Skeletal muscle tissue (tissue), 4 donors: ENCODE measurements around the gene TCERG1L. TPM values are rescaled to one million over a fixed set of nuclear protein-coding genes. Genes with fewer than 3 reads are reported as not detected.
"Not testable (repeated sequence)": the region's sequence is repeated elsewhere in the genome, so short reads cannot be mapped to it uniquely, and the experiment has no call there.

Experiments used
- H3K27ac ChIP-seq: one replicate; pipeline ENCODE4 v1.7.0; 2013; ENCODE audit warnings: mild to moderate bottlenecking, low read depth, low read length, inconsistent platforms
- H3K27me3 ChIP-seq, 3 donors: one replicate each; pipeline ENCODE4 v1.7.0; 2013; ENCODE audit warnings: low read length in 3 of 3; ENCODE audit not compliant: control insufficient read depth in 3 of 3, insufficient read depth in 3 of 3
- H3K36me3 ChIP-seq, 3 donors: one replicate each; pipeline ENCODE4 v1.7.0; 2013; ENCODE audit warnings: low read length in 3 of 3; ENCODE audit not compliant: control insufficient read depth in 3 of 3, insufficient read depth in 3 of 3
- H3K4me1 ChIP-seq, 3 donors: one replicate each; pipeline ENCODE4 v1.7.0; 2013; ENCODE audit warnings: low read length in 3 of 3, mild to moderate bottlenecking in 3 of 3; ENCODE audit not compliant: control insufficient read depth in 3 of 3, insufficient read depth in 3 of 3
- H3K4me3 ChIP-seq, 3 donors: one replicate each; pipeline ENCODE4 v1.7.0; 2013; ENCODE audit warnings: low read length in 3 of 3
- H3K9ac ChIP-seq, 3 donors: one replicate each; pipeline ENCODE4 v1.7.0; 2013; ENCODE audit warnings: low read length in 3 of 3, mild to moderate bottlenecking in 3 of 3, moderate library complexity in 2 of 3, low read depth in 1 of 3
- H3K9me3 ChIP-seq, 3 donors: one replicate each; pipeline ENCODE4 v1.7.0; 2013; ENCODE audit warnings: low read length in 3 of 3; ENCODE audit not compliant: control insufficient read depth in 3 of 3
- total RNA-seq: library from RNA; depleted of rRNA; stranded (reverse); fragments of >200 nt; gene quantifications from one replicate; pipeline ENCODE4 v1.2.3, GENCODE V29; 2014
- donor health status: Osteomylitis.

TCERG1L gene
- total RNA-seq, 1 donor from 2014 or later = not detected

DNA sequence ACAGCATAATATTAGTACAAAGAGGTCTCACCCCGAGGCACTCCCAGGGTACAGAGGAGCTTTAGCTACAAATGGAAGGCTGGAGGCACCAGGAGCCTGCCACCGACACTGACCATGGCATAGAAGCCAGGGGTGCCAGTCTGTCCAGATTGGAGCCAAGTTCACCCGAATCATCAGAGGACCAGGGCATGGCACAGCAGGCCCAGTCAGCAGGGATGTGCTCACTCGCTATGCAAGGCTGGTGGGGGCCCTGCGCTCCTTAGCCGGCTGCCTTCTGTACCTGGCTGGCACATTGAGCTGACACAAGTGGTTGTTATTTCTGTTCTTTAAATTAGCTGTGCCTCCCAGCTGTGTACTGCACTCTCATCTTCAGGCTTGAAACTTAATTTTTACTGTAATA lies 149.3 kb downstream of the TCERG1L start:
- Histone ChIP-seq H3K4me3 (no peak overlapping the region), H3K27ac (no peak overlapping the region), H3K36me3 (no peaks in the 10 kb centered on the region), H3K27me3 (peaks cover 18 to 45% (median 37%) of the 10 kb centered on the region in 3 donors), H3K4me1 (peaks cover 0 to 2% (median 0%) of the 10 kb centered on the region in 3 donors), H3K9me3 (no peaks in the 10 kb centered on the region), H3K9ac (no peak overlapping the region)

DNA sequence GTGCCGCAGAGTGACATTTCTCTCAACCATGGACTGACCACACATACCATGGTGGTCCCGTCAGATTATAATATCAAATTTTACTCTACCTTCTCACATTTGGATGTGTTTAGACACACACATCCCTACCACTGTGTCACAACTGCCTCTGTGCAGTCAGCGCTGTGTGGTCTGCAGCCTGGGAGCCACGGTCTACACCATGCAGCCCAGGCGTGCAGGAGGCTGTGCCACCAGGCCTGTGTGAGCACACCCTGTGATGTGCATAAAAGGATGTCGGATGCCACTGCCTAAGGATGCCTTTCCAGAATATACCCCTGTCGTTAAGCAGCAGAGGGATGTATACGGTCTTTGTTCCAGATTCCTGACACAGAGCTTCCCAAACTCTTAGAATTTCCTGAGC lies 150.4 kb downstream of the TCERG1L start:
- peaks cover 0 to 2% (median 0%) of the 10 kb centered on the region in 3 donors for H3K4me1 ChIP-seq
- no peak overlapping the region for H3K27ac ChIP-seq
- no peak overlapping the region for H3K9ac ChIP-seq
- no peak overlapping the region for H3K4me3 ChIP-seq
- peaks cover 18 to 43% (median 37%) of the 10 kb centered on the region in 3 donors for H3K27me3 ChIP-seq
- no peaks in the 10 kb centered on the region for H3K36me3 ChIP-seq
- H3K9me3 ChIP-seq = no peaks in the 10 kb centered on the region

DNA sequence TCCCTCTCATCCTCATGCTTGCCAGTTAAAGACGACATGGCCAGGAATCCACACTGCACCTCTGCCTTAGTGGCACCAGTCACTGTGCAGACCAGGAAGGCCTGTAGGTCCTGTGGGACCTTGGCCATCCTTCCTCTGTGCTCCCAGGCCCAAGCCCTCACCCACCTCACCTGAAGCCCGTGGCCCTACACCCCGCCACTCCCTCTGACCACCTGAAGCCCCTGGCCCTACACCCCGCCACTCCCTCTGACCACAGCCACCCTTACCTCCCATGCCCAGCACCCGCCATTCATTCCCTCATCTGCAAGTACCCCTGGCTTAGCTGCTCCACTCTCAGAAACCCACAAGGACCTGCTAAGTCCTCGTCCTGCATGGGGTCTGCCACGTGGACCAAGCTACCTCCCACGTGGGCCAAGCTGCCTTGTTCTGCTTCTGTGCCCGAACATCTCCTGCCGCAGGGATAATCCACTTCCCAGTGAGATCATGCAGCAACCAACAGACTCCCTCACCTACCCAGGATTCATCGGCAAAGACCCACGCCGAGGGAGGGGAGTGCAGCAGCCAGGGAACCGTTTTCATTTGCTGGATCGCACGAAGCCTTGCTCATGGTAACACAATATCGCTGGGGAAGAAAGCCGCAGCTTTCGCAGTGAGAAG lies 151.2 kb downstream of the TCERG1L start:
- no peak overlapping the region for H3K4me3 ChIP-seq
- peaks cover 0 to 2% (median 0%) of the 10 kb centered on the region in 3 donors for H3K4me1 ChIP-seq
- no peak overlapping the region for H3K9ac ChIP-seq
- H3K27me3 ChIP-seq = peaks cover 18 to 47% (median 37%) of the 10 kb centered on the region in 3 donors
- H3K27ac ChIP-seq = no peak overlapping the region
- no peaks in the 10 kb centered on the region for H3K9me3 ChIP-seq
- H3K36me3 ChIP-seq = no peaks in the 10 kb centered on the region

GRCh38 chr10:131159771-131160170 lies 151.8 kb downstream of the TCERG1L start:
- peaks cover 18 to 52% (median 34%) of the 10 kb centered on the region in 3 donors for H3K27me3 ChIP-seq
- no peaks in the 10 kb centered on the region for H3K9me3 ChIP-seq
- H3K4me1 ChIP-seq = peaks cover 0 to 2% (median 0%) of the 10 kb centered on the region in 3 donors
- H3K4me3 ChIP-seq = no peak overlapping the region
- H3K9ac ChIP-seq = no peak overlapping the region
- H3K36me3 ChIP-seq = no peaks in the 10 kb centered on the region
- no peak overlapping the region for H3K27ac ChIP-seq

DNA sequence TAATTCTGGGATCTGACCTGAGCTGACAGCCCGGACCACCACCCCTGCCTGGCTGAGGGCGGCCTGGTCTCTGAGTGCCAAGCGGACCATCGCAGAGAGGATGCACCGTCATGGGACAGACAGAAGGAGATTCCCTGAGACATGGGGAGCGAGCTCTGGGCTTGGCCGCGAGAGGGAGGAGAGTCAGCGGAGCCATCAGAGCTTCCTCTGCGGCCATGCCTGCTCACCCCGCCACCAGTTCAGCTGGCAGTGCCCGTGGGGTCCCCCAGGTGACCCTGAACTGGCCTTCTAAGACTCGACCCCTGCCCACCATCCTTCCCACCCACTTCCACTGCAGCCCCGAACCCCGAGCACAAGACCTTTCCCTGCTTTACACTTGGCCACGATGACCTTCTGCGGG lies 152.8 kb downstream of the TCERG1L start:
- H3K27ac ChIP-seq = no peak overlapping the region
- H3K9ac ChIP-seq = no peak overlapping the region
- no peak overlapping the region for H3K4me3 ChIP-seq
- peaks cover 18 to 59% (median 35%) of the 10 kb centered on the region in 3 donors for H3K27me3 ChIP-seq
- H3K9me3 ChIP-seq = no peaks in the 10 kb centered on the region
- H3K36me3 ChIP-seq = no peaks in the 10 kb centered on the region
- H3K4me1 ChIP-seq = peaks cover 0 to 2% (median 0%) of the 10 kb centered on the region in 3 donors

- H3K36me3 ChIP-seq = no peaks in the 10 kb centered on the region
- no peaks in the 10 kb centered on the region for H3K4me1 ChIP-seq
- H3K9me3 ChIP-seq = peaks cover 0 to 3% (median 0%) of the 10 kb centered on the region in 3 donors
- no peak overlapping the region for H3K27ac ChIP-seq
- no peak overlapping the region for H3K4me3 ChIP-seq
- H3K27me3 ChIP-seq = peaks cover 15 to 51% (median 30%) of the 10 kb centered on the region in 3 donors
- no peak overlapping the region for H3K9ac ChIP-seq
Measured at GRCh38 chr10:131157899-131158298, 153.6 kb downstream of the TCERG1L start.

DNA sequence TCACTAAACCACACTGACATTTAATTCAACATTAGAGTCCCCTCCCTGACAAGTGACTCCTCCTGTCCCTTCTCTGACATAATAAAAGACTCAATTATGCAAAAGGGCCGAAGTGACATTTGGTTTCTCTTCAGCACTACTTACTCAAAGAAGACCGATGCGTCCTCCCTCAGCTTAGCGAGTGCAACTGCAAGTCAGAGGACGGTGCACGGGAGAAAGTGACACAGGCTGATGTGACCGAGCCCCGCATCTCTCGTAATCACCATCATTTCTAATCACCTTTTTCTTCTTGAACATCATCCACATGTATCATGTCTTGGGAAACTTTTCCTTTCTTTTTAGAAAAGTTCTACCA lies 155.7 kb downstream of the TCERG1L start:
- H3K9ac ChIP-seq = no peak overlapping the region
- no peak overlapping the region for H3K27ac ChIP-seq
- H3K4me3 ChIP-seq = no peak overlapping the region
- no peaks in the 10 kb centered on the region for H3K4me1 ChIP-seq
- H3K9me3 ChIP-seq = peaks cover 0 to 5% (median 0%) of the 10 kb centered on the region in 3 donors
- H3K27me3 ChIP-seq = peaks cover 11 to 36% (median 12%) of the 10 kb centered on the region in 3 donors
- H3K36me3 ChIP-seq = no peaks in the 10 kb centered on the region

DNA sequence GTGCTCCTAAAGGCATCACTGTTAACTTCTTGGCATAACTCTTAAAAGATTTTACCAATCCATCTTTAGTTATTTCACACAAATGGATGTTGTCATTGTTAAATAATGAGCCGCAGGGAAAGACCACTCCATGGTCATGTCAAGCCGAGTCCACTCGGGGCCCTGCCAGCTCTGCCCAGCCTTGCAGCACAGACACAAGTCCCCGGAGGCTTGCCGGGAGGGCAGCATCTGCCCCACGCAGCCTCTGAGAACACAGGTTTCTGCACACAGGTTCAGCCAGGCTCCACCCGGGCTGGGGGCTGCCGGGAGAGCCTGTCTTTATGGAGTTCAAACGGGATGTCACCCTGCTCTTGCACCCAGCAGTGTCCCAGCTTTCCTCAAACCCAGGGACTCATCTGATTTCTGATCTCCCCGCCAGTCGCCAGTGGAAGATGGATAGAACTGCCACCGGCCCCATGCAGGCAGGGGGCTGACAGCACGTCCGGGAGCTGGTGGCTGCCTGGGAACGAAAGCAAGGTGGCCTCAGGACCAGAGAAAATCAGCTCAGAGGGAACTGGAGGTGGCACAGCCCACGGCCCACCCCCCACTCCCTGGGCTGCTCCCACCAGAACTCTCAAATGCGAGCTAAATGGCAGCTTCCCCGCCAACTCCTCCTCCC lies 156.2 kb downstream of the TCERG1L start:
- no peak overlapping the region for H3K9ac ChIP-seq
- H3K36me3 ChIP-seq = no peaks in the 10 kb centered on the region
- no peak overlapping the region for H3K27ac ChIP-seq
- peaks cover 0 to 5% (median 0%) of the 10 kb centered on the region in 3 donors for H3K9me3 ChIP-seq
- H3K4me1 ChIP-seq = no peaks in the 10 kb centered on the region
- peaks cover 6 to 31% (median 7%) of the 10 kb centered on the region in 3 donors for H3K27me3 ChIP-seq
- H3K4me3 ChIP-seq = no peak overlapping the region

DNA sequence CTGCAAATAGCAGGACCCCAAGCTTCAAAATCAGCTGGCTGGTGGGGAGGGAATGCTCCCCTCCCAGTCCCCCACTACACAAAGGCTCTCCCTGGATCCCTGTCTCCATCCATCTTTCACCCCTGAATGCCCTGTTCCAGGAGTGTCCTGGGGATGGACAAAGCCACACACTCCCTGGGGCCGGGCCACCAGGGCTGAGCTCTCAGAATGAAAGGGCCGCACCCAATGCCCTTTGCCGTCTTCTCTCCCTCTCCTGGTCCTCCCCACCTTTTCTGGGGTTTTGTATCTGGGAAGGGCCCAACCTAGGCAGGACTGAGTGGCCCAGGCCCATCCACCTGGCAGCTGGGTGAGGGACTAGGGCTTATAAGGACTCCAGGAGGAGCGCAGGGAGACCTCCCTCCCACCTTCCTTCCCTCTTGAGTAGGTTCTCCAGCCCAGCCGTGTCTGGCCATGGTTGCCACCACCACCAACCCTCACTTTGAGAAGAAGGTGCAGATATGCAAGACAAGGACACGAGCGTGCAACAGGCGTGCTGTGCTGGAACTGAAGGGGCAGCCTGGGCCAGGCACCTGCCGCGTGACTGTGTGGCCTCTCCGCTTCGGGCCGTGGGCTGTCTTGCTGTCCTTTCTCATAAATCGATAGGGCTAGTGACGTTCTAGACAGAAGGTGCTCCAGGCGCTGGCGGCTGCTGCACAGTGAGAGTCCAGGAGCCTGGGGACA lies 157.1 kb downstream of the TCERG1L start:
- H3K27me3 ChIP-seq = peaks cover 2 to 22% (median 5%) of the 10 kb centered on the region in 3 donors

DNA sequence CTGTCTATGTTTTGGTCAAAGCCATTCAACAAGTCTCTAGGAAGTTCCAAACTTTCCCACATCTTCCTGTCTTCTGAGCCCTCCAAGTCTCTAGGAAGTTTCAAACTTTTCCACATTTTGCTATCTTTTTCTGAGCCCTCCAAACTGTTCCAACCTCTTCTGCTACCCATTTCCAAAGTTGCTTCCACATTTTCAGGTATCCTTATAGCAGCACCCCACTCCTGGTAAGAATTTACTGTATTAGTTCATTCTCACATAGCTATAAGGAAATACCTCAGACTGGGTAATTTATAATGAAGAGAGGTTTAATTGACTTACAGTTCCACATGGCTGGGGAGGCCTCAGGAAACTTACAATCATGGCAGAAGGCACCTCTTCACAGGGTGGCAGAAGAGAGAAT lies 159.1 kb downstream of the TCERG1L start:
- H3K27ac ChIP-seq, H3K4me1 ChIP-seq, H3K36me3 ChIP-seq, H3K9ac ChIP-seq, H3K4me3 ChIP-seq, H3K9me3 ChIP-seq: not testable (repeated sequence)
- H3K27me3 ChIP-seq = peaks cover 0 to 20% (median 2%) of the 10 kb centered on the region in 3 donors

More for the DNA sequence above, 157.1 kb downstream of the TCERG1L start:
- Histone ChIP-seq H3K9ac (no peak overlapping the region), H3K27ac (no peak overlapping the region), H3K4me1 (no peaks in the 10 kb centered on the region), H3K4me3 (no peak overlapping the region), H3K36me3 (no peaks in the 10 kb centered on the region), H3K9me3 (peaks cover 0 to 5% (median 0%) of the 10 kb centered on the region in 3 donors)
